ENCODE results near the gene GFRA1. TPM values are rescaled to one million over a fixed set of nuclear protein-coding genes. Genes with fewer than 3 reads are reported as not detected.
"Not testable (repeated sequence)": the region's sequence is repeated elsewhere in the genome, so short reads cannot be mapped to it uniquely, and the experiment has no call there.

GFRA1 gene
- total RNA-seq, 2 experiments from 2014 or later, result not detected

GRCh38 chr10:116053009-116053730 lies 219.8 kb downstream of the GFRA1 start:
- H3K27me3 Mint-ChIP-seq; H3K4me3 Mint-ChIP-seq; DNase-seq; H3K9me3 Mint-ChIP-seq; CTCF ChIA-PET; H3K4me1 Mint-ChIP-seq; H3K27ac Mint-ChIP-seq; H3K36me3 Mint-ChIP-seq (ENCODE audit: low read depth); POLR2A ChIA-PET: not testable (repeated sequence)

- H3K9me3 Mint-ChIP-seq; H3K27me3 Mint-ChIP-seq; POLR2A ChIA-PET; H3K36me3 Mint-ChIP-seq (ENCODE audit: low read depth); H3K4me3 Mint-ChIP-seq; H3K4me1 Mint-ChIP-seq; H3K27ac Mint-ChIP-seq; CTCF ChIA-PET; DNase-seq: not testable (repeated sequence)
These were observed 220.5 kb downstream of the GFRA1 start for GRCh38 chr10:116052522-116052921.

GRCh38 chr10:116049974-116050304 lies 223.1 kb downstream of the GFRA1 start:
- Mint-ChIP-seq H3K4me3 (no peak overlapping the region), H3K27me3 (no peaks in the 10 kb centered on the region), H3K27ac (no peak overlapping the region), H3K4me1 (no peaks in the 10 kb centered on the region), H3K9me3 (no peaks in the 10 kb centered on the region), H3K36me3 (ENCODE audit: low read depth) (no peaks in the 10 kb centered on the region)
- CTCF ChIA-PET, result no interaction called here
- POLR2A ChIA-PET, result no interaction called here
- no peak for DNase-seq

GRCh38 chr10:116049158-116049973 lies 223.6 kb downstream of the GFRA1 start:
- DNase-seq, result no peak
- Mint-ChIP-seq H3K36me3 (ENCODE audit: low read depth) (no peaks in the 10 kb centered on the region), H3K4me3 (no peak overlapping the region), H3K27ac (no peak overlapping the region), H3K4me1 (no peaks in the 10 kb centered on the region), H3K27me3 (no peaks in the 10 kb centered on the region), H3K9me3 (no peaks in the 10 kb centered on the region)
- CTCF ChIA-PET, result no interaction called here
- POLR2A ChIA-PET, result no interaction called here

- Mint-ChIP-seq H3K36me3 (ENCODE audit: low read depth) (no peaks in the 10 kb centered on the region), H3K27me3 (no peaks in the 10 kb centered on the region), H3K9me3 (no peaks in the 10 kb centered on the region), H3K27ac (no peak overlapping the region), H3K4me1 (no peaks in the 10 kb centered on the region), H3K4me3 (no peak overlapping the region)
- ChIA-PET CTCF (no interaction called here), POLR2A (no interaction called here)
- DNase-seq, result no peak
These were observed 227.3 kb downstream of the GFRA1 start for GRCh38 chr10:116045366-116046356.

- Mint-ChIP-seq H3K27me3 (no peaks in the 10 kb centered on the region), H3K4me3 (no peak overlapping the region), H3K36me3 (ENCODE audit: low read depth) (no peaks in the 10 kb centered on the region), H3K27ac (no peak overlapping the region), H3K4me1 (no peaks in the 10 kb centered on the region), H3K9me3 (no peaks in the 10 kb centered on the region)
- POLR2A ChIA-PET, result no interaction called here
- DNase-seq, result no peak
- CTCF ChIA-PET, result no interaction called here
These were observed 228.2 kb downstream of the GFRA1 start for GRCh38 chr10:116044801-116045248.

GRCh38 chr10:116043861-116044260 lies 229.1 kb downstream of the GFRA1 start:
- Mint-ChIP-seq H3K4me1 (no peaks in the 10 kb centered on the region), H3K4me3 (no peak overlapping the region), H3K9me3 (no peaks in the 10 kb centered on the region), H3K36me3 (ENCODE audit: low read depth) (no peaks in the 10 kb centered on the region), H3K27me3 (no peaks in the 10 kb centered on the region), H3K27ac (no peak overlapping the region)
- POLR2A ChIA-PET, result no interaction called here
- CTCF ChIA-PET, result no interaction called here
- no peak for DNase-seq

- H3K27ac Mint-ChIP-seq, result no peak overlapping the region
- H3K4me1 Mint-ChIP-seq, result no peaks in the 10 kb centered on the region
- ChIA-PET CTCF (no interaction called here), POLR2A (no interaction called here)
- H3K4me3 Mint-ChIP-seq, result no peak overlapping the region
- no peaks in the 10 kb centered on the region for H3K27me3 Mint-ChIP-seq
- H3K36me3 Mint-ChIP-seq (ENCODE audit: low read depth), result no peaks in the 10 kb centered on the region
- no peaks in the 10 kb centered on the region for H3K9me3 Mint-ChIP-seq
- no peak for DNase-seq
These were observed 229.7 kb downstream of the GFRA1 start for GRCh38 chr10:116043304-116043703.

GRCh38 chr10:116041948-116042347 lies 231.1 kb downstream of the GFRA1 start:
- POLR2A ChIA-PET, result no interaction called here

GRCh38 chr10:116039612-116040011 lies 233.4 kb downstream of the GFRA1 start:
- no peaks in the 10 kb centered on the region for H3K36me3 Mint-ChIP-seq (ENCODE audit: low read depth)
- POLR2A ChIA-PET, result no interaction called here
- H3K4me3 Mint-ChIP-seq, result no peak overlapping the region
- no peak overlapping the region for H3K27ac Mint-ChIP-seq
- no peaks in the 10 kb centered on the region for H3K27me3 Mint-ChIP-seq
- no peaks in the 10 kb centered on the region for H3K9me3 Mint-ChIP-seq
- no peak for DNase-seq
- no peaks in the 10 kb centered on the region for H3K4me1 Mint-ChIP-seq
- CTCF ChIA-PET, result interaction anchor here (0.6 to 0.9 kb wide), 2 partner anchors 9 to 1743 kb away, joined by 3 to 5 read pairs; no protein-coding TSS in a partner anchor

More at GRCh38 chr10:116041948-116042347, 231.1 kb downstream of the GFRA1 start:
- Mint-ChIP-seq H3K27ac (no peak overlapping the region), H3K4me3 (no peak overlapping the region), H3K4me1 (no peaks in the 10 kb centered on the region), H3K27me3 (no peaks in the 10 kb centered on the region), H3K36me3 (ENCODE audit: low read depth) (no peaks in the 10 kb centered on the region), H3K9me3 (no peaks in the 10 kb centered on the region)
- CTCF ChIA-PET, result no interaction called here
- no peak for DNase-seq

GRCh38 chr10:116038259-116038658 lies 234.7 kb downstream of the GFRA1 start:
- DNase-seq, result no peak
- CTCF ChIA-PET, result no interaction called here
- POLR2A ChIA-PET, result no interaction called here
- no peaks in the 10 kb centered on the region for H3K36me3 Mint-ChIP-seq (ENCODE audit: low read depth)
- H3K9me3 Mint-ChIP-seq, result peaks cover 2% of the 10 kb centered on the region
- H3K4me1 Mint-ChIP-seq, result no peaks in the 10 kb centered on the region
- no peaks in the 10 kb centered on the region for H3K27me3 Mint-ChIP-seq
- H3K27ac Mint-ChIP-seq, result no peak overlapping the region
- H3K4me3 Mint-ChIP-seq, result no peak overlapping the region

GRCh38 chr10:116035406-116035805 lies 237.6 kb downstream of the GFRA1 start:
- H3K4me1 Mint-ChIP-seq; H3K27me3 Mint-ChIP-seq; H3K27ac Mint-ChIP-seq; H3K4me3 Mint-ChIP-seq; H3K36me3 Mint-ChIP-seq (ENCODE audit: low read depth); POLR2A ChIA-PET; DNase-seq; CTCF ChIA-PET; H3K9me3 Mint-ChIP-seq: not testable (repeated sequence)

- H3K36me3 Mint-ChIP-seq (ENCODE audit: low read depth), result no peaks in the 10 kb centered on the region
- ChIA-PET POLR2A (no interaction called here), CTCF (interaction anchor here (1.2 kb wide), 1 partner anchor 9 kb away, joined by 3 read pairs; no protein-coding TSS in a partner anchor)
- H3K4me1 Mint-ChIP-seq, result no peaks in the 10 kb centered on the region
- no peak for DNase-seq
- H3K4me3 Mint-ChIP-seq, result no peak overlapping the region
- peaks cover 9% of the 10 kb centered on the region for H3K9me3 Mint-ChIP-seq
- H3K27ac Mint-ChIP-seq, result no peak overlapping the region
- H3K27me3 Mint-ChIP-seq, result no peaks in the 10 kb centered on the region
These were observed 242.4 kb downstream of the GFRA1 start for GRCh38 chr10:116030576-116030975.
